ENCODE results near the gene MAN2B1.

DNA sequence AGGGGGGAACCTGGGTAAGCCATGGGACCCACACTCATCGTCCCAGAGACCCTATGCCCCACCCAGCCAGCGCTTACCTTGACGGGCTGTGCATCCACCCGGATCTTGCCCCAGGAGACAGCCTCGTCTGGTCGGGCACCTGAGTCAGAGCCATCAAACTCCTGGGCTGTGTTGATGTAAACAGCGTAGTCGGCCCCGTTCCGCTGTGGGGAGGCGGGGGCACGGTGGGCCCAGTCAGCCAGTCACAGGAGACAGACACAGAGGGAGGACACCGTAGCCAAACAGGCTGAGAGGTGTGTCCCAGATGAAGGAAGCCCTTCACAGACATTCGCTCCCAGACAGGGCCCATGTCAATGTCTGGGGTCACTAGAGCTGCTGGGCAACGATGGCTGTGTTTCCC is 9.4 kb upstream of the MAN2B1 start:
- TF ChIP-seq, protein P1, sequence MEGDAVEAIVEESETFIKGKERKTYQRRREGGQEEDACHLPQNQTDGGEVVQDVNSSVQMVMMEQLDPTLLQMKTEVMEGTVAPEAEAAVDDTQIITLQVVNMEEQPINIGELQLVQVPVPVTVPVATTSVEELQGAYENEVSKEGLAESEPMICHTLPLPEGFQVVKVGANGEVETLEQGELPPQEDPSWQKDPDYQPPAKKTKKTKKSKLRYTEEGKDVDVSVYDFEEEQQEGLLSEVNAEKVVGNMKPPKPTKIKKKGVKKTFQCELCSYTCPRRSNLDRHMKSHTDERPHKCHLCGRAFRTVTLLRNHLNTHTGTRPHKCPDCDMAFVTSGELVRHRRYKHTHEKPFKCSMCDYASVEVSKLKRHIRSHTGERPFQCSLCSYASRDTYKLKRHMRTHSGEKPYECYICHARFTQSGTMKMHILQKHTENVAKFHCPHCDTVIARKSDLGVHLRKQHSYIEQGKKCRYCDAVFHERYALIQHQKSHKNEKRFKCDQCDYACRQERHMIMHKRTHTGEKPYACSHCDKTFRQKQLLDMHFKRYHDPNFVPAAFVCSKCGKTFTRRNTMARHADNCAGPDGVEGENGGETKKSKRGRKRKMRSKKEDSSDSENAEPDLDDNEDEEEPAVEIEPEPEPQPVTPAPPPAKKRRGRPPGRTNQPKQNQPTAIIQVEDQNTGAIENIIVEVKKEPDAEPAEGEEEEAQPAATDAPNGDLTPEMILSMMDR (IDR thresholded peaks at IDR 0.05), result no peak
- TF ChIP-seq POLR2AphosphoS5 (IDR thresholded peaks at IDR 0.05), result no peak
- TF ChIP-seq POLR2A (IDR thresholded peaks at IDR 0.05), result no peak
